Neural crest cell (in vitro differentiated cells): Measurements from ENCODE around the gene YEATS4. TPM values are rescaled to one million over a fixed set of nuclear protein-coding genes. Genes with fewer than 3 reads are reported as not detected.

ENCODE experiments used
- DNase-seq: peaks from one replicate; pipeline ENCODE4 v3.0.0; 2021; ENCODE audit warnings: low read depth, mixed read lengths, low spot score
- H3K27ac Mint-ChIP-seq: one replicate; pipeline ENCODE4 v1.8.0; 2021; ENCODE audit warnings: mild to moderate bottlenecking, mixed read lengths; ENCODE audit not compliant: unreplicated experiment
- H3K27me3 Mint-ChIP-seq: 2 replicates; pipeline ENCODE4 v1.8.0; 2021; ENCODE audit warnings: low read depth, mild to moderate bottlenecking, mixed read lengths
- H3K36me3 Mint-ChIP-seq: 2 replicates; pipeline ENCODE4 v1.8.0; 2021; ENCODE audit warnings: low read depth, mild to moderate bottlenecking, mixed read lengths
- H3K4me1 Mint-ChIP-seq: 2 replicates; pipeline ENCODE4 v1.8.0; 2021; ENCODE audit warnings: mixed read lengths
- H3K4me3 Mint-ChIP-seq: one replicate; pipeline ENCODE4 v1.8.0; 2021; ENCODE audit warnings: mild to moderate bottlenecking, mixed read lengths
- H3K9me3 Mint-ChIP-seq: 2 replicates; pipeline ENCODE4 v1.8.0; 2021; ENCODE audit warnings: mixed read lengths
- CTCF ChIP-seq: fragments of 200-600 bp; sonication (generic); conservative IDR thresholded peaks from 2 replicates; pipeline ENCODE4 v1.5.0; 2021; ENCODE audit warnings: antibody characterized with exemption, mild to moderate bottlenecking
- total RNA-seq: library from RNA; stranded (reverse); gene quantifications from 2 replicates; pipeline ENCODE4 v1.2.1, GENCODE V29; 2021

Gene YEATS4
- total RNA-seq, 1 donor from 2014 or later: 33.9 TPM

- no peaks in the 10 kb centered on the region for H3K27me3 Mint-ChIP-seq
- H3K9me3 Mint-ChIP-seq: no peaks in the 10 kb centered on the region
- TF ChIP-seq CTCF: no peak
- no peak overlapping the region for H3K4me3 Mint-ChIP-seq
- DNase-seq: no peak
- no peaks in the 10 kb centered on the region for H3K36me3 Mint-ChIP-seq
- peaks cover 11% of the 10 kb centered on the region for H3K4me1 Mint-ChIP-seq
- H3K27ac Mint-ChIP-seq: no peak overlapping the region
Observed at GRCh38 chr12:69435644-69436043, 76.1 kb downstream of the YEATS4 start.

- no peaks in the 10 kb centered on the region for H3K27me3 Mint-ChIP-seq
- no peaks in the 10 kb centered on the region for H3K36me3 Mint-ChIP-seq
- no peak overlapping the region for H3K27ac Mint-ChIP-seq
- H3K4me1 Mint-ChIP-seq: peaks cover 11% of the 10 kb centered on the region
- TF ChIP-seq CTCF: no peak
- no peak overlapping the region for H3K4me3 Mint-ChIP-seq
- DNase-seq: no peak
- no peaks in the 10 kb centered on the region for H3K9me3 Mint-ChIP-seq
Observed at GRCh38 chr12:69437073-69437472, 77.5 kb downstream of the YEATS4 start.

GRCh38 chr12:69438539-69438938 is 79.0 kb downstream of the YEATS4 start:
- no peak overlapping the region for H3K4me3 Mint-ChIP-seq
- H3K9me3 Mint-ChIP-seq: no peaks in the 10 kb centered on the region
- H3K27ac Mint-ChIP-seq: no peak overlapping the region
- no peak for TF ChIP-seq CTCF
- no peaks in the 10 kb centered on the region for H3K36me3 Mint-ChIP-seq
- peaks cover 9% of the 10 kb centered on the region for H3K4me1 Mint-ChIP-seq
- no peak for DNase-seq
- no peaks in the 10 kb centered on the region for H3K27me3 Mint-ChIP-seq

GRCh38 chr12:69440016-69440415 is 80.5 kb downstream of the YEATS4 start:
- DNase-seq: no peak
- no peaks in the 10 kb centered on the region for H3K36me3 Mint-ChIP-seq
- H3K27me3 Mint-ChIP-seq: no peaks in the 10 kb centered on the region
- H3K4me1 Mint-ChIP-seq: no peaks in the 10 kb centered on the region
- no peak overlapping the region for H3K4me3 Mint-ChIP-seq
- peaks cover 5% of the 10 kb centered on the region for H3K9me3 Mint-ChIP-seq
- no peak overlapping the region for H3K27ac Mint-ChIP-seq
- TF ChIP-seq CTCF: no peak

Other genes with a start within 250 kb of the YEATS4 start
- 172 and 190 TPM in 2 replicates for gene CPSF6, start 120.2 kb upstream of the YEATS4 start, total RNA-seq
- gene LYZ, start 11.4 kb upstream of the YEATS4 start, total RNA-seq: 0.26 TPM in 1 of 2 replicates, not detected in the other
- 31.4 and 39.2 TPM in 2 replicates for gene FRS2, start 110.6 kb downstream of the YEATS4 start, total RNA-seq
- gene CCT2, start 225.7 kb downstream of the YEATS4 start, total RNA-seq: 388 and 392 TPM in 2 replicates